SU-DHL-6 (cell line): ENCODE measurements around the gene CABP4.

Experiments used
- CTCF ChIP-seq: fragments of 200-600 bp; sonication (generic); IDR thresholded peaks from one replicate; pipeline ENCODE4 v1.5.1; 2017; ENCODE audit warnings: antibody characterized with exemption, mild to moderate bottlenecking, low read length, moderate library complexity; ENCODE audit not compliant: insufficient read depth, poor library complexity, severe bottlenecking
- EZH2phosphoT487 ChIP-seq: fragments of 200-600 bp; sonication (generic), shearing (Covaris generic); conservative IDR thresholded peaks from 2 replicates; pipeline ENCODE4 v1.6.1; 2018; ENCODE audit warnings: mild to moderate bottlenecking, antibody characterized with exemption, low read length, moderate library complexity, mixed read lengths

DNA sequence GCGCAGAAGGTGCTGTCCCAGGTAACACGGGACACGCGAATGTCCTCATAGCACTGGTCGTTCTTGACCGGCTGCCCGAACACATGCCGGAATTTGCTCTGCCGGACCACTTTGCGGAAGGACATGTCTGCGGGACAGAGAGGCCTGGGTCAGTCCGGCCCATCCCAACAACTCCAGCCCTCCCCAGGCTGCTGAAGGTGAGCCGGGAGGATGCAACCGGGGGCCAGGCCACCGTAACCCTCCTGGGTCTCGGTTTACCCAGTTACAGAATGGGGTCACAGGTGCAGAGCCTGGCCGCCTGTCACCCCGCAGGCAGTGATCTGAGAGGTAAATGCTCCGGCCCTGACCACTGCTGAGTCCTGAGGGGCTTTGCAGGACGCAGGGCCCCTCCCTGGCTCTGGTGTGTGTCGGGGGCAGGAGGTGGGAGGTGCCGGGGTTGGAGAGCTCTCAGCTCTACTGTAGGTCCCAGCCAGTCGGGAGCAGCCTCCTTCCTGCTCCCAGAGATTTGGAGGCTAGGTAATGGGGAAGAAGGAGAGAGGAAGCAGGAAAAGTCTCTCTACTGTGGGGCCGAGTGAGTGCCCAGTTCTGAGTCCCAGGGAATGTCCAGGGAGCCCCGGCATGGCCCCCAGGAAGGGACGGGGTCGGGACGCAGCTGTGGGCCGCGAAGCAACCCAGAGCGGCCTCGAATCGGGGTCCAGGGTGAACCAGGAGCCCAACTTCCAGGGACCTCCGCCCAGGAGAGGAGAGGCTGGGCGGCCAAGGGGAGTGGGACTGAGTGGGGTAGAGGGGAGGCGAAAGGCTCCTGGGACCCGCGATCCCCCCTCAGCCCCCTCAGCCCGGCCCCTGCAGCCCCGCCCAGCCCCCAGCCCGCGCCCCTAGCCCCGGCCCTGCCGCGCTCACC lies 12.4 kb upstream of the CABP4 start:
- TF ChIP-seq CTCF, result no peak
- no peak for TF ChIP-seq EZH2phosphoT487
